Fibroblast of lung (primary cell): ENCODE measurements around the gene HIBADH. TPM values are rescaled to one million over a fixed set of nuclear protein-coding genes. Genes with fewer than 3 reads are reported as not detected.

Experiments
- DNase-seq, 2 donors: peaks; one replicate each; pipeline versions ENCODE4 v3.0.0 to v3.0.0-alpha.2; 2010; ENCODE audit warnings: low read depth in 2 of 2
- H2AFZ ChIP-seq: 2 replicates; pipeline ENCODE4 v1.5.1; 2012; ENCODE audit warnings: low read length, control low read depth, inconsistent platforms
- H3K27ac ChIP-seq: 2 replicates; pipeline ENCODE4 v1.5.1; 2011; ENCODE audit warnings: low read length, control low read depth; ENCODE audit not compliant: insufficient read depth
- H3K27me3 ChIP-seq: 2 replicates; pipeline ENCODE4 v1.5.1; 2011; ENCODE audit warnings: mild to moderate bottlenecking, low read length; ENCODE audit not compliant: control insufficient read depth, insufficient read depth
- H3K36me3 ChIP-seq: 2 replicates; pipeline ENCODE4 v1.5.1; 2011; ENCODE audit warnings: low read length; ENCODE audit not compliant: control insufficient read depth, insufficient read depth
- H3K4me1 ChIP-seq: 2 replicates; pipeline ENCODE4 v1.5.1; 2011; ENCODE audit warnings: low read length; ENCODE audit not compliant: control insufficient read depth, insufficient read depth; ENCODE audit errors: extremely low read depth
- H3K4me2 ChIP-seq: 2 replicates; pipeline ENCODE4 v1.5.1; 2011; ENCODE audit warnings: low read length, control low read depth; ENCODE audit not compliant: insufficient read depth; ENCODE audit errors: extremely low read depth
- H3K4me3 ChIP-seq, 4 experiments: fragments of 200-600 bp in 1 of 4; sonication (generic) in 1 of 4; replicated peaks in 1 of 4; 2 replicates each; pipeline ENCODE4 v1.5.1; 2011 to 2016; ENCODE audit warnings: low read length in 4 of 4, low read depth in 3 of 4, mild to moderate bottlenecking in 3 of 4, control low read depth in 2 of 4, inconsistent platforms in 1 of 4, mixed read lengths in 1 of 4; ENCODE audit not compliant: insufficient read depth in 1 of 4; ENCODE audit errors: control extremely low read depth in 1 of 4
- H3K79me2 ChIP-seq: 2 replicates; pipeline ENCODE4 v1.5.1; 2012; ENCODE audit warnings: mild to moderate bottlenecking, low read length, inconsistent platforms; ENCODE audit not compliant: control insufficient read depth, insufficient read depth
- H3K9ac ChIP-seq: 2 replicates; pipeline ENCODE4 v1.5.1; 2011; ENCODE audit warnings: mild to moderate bottlenecking, low read length, control low read depth; ENCODE audit not compliant: insufficient read depth
- H3K9me3 ChIP-seq: 2 replicates; pipeline ENCODE4 v1.5.1; 2012; ENCODE audit warnings: low read depth, low read length; ENCODE audit not compliant: control insufficient read depth, insufficient read depth
- H4K20me1 ChIP-seq: 2 replicates; pipeline ENCODE4 v1.5.1; 2011; ENCODE audit warnings: low read length; ENCODE audit not compliant: control insufficient read depth, insufficient read depth; ENCODE audit errors: extremely low read depth
- EZH2 ChIP-seq: IDR thresholded peaks from 2 replicates; pipeline ENCODE4 v1.5.1; 2012; ENCODE audit warnings: low read length, control low read depth, mild to moderate bottlenecking; ENCODE audit errors: missing control alignments
- polyA plus RNA-seq, 2 donors: library from polyadenylated mRNA; depleted of rRNA in 1 of 2; stranded (reverse) in 1 of 2; unstranded in 1 of 2; fragments of >200 nt; gene quantifications; 2 replicates each; pipeline ENCODE4 v1.2.1, GENCODE V29; 2011 to 2012; ENCODE audit warnings: missing spikeins in 1 of 2
- total RNA-seq: library from RNA; depleted of rRNA; stranded (reverse); fragments of >200 nt; gene quantifications from 2 replicates; pipeline ENCODE4 v1.2.1, GENCODE V29; 2014
- TF ChIP-seq, protein P1 (sequence below), 2 donors: IDR thresholded peaks in 1 of 2; conservative IDR thresholded peaks in 1 of 2; 1 replicate in 1 of 2; 2 replicates in 1 of 2; pipeline ENCODE4 v1.5.1; 2011 to 2012; ENCODE audit warnings: low read length in 2 of 2, control low read depth in 1 of 2, inconsistent platforms in 1 of 2, low read depth in 1 of 2, mild to moderate bottlenecking in 1 of 2

The HIBADH gene
- total and polyA plus RNA-seq, 2 donors (not counting 1 experiment from before 2014, with no cell fraction given): 88.7 to 96.0 TPM

DNA sequence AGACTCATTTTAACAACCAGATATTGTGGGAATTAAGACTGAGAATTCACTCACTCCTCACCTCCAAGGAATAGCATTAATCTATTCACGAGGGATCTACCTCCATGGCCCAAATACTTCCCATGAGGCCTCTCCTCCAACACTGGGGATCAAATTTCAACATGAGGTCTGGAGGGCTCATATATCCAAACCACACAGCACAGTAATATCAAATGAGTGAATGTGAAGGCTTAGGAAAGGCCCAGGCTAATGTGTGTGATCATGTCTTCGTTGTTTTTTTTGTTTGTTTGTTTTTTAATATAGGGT, 46.5 kb downstream of the HIBADH start:
- Histone ChIP-seq H3K4me3 (no peak overlapping the region), H2AFZ (no peak overlapping the region), H3K9ac (no peak overlapping the region), H3K4me2 (no peak overlapping the region), H3K27ac (no peak overlapping the region), H3K36me3 (no peaks in the 10 kb centered on the region), H3K4me1 (peaks cover under 1% of the 10 kb centered on the region), H3K27me3 (no peaks in the 10 kb centered on the region), H3K79me2 (no peaks in the 10 kb centered on the region), H3K9me3 (no peaks in the 10 kb centered on the region), H4K20me1 (no peaks in the 10 kb centered on the region)
- DNase-seq: no peak
- no peak for TF ChIP-seq EZH2
- TF ChIP-seq, protein P1, sequence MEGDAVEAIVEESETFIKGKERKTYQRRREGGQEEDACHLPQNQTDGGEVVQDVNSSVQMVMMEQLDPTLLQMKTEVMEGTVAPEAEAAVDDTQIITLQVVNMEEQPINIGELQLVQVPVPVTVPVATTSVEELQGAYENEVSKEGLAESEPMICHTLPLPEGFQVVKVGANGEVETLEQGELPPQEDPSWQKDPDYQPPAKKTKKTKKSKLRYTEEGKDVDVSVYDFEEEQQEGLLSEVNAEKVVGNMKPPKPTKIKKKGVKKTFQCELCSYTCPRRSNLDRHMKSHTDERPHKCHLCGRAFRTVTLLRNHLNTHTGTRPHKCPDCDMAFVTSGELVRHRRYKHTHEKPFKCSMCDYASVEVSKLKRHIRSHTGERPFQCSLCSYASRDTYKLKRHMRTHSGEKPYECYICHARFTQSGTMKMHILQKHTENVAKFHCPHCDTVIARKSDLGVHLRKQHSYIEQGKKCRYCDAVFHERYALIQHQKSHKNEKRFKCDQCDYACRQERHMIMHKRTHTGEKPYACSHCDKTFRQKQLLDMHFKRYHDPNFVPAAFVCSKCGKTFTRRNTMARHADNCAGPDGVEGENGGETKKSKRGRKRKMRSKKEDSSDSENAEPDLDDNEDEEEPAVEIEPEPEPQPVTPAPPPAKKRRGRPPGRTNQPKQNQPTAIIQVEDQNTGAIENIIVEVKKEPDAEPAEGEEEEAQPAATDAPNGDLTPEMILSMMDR (conservative IDR thresholded peaks at IDR 0.05 in 1 of 2, IDR thresholded peaks at IDR 0.05 in 1 of 2; ENCODE audit: low read depth in 1 of 2, low read length in 2 of 2): no peak

DNA sequence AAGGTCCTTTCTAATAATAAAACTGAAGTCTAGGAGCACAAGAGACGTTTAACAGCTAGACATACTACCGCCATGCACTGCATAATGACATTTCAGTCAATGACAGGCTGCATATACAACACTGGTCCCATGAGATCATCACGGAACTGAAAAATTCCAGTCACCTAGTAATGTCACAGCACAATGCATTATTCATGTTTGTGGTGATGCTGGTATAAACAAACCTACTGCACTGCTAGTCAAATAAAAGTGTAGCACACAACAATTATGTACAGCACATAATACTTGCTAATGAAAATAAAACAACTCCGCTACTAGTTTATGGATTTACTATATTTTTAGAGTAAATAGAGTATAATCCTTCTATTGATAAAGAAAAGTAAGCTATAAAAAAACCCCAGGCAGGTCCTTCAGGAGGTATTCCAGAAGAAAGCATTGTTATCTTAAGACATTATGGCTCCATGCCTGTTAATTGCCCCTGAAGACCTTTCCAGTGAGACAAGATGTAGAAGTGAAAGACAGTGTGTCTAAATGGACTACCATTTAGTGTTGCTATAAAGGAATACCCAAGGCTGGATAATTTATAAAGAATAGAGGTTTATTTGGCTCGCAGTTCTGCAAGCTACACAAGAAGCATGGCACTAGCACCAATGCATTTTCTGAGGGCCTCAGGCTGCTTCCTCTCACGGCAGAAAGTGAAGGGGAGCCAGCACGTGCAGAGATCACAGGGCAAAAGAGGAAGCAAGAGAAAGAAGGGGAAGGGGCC, 47.1 kb downstream of the HIBADH start:
- TF ChIP-seq EZH2: no peak
- TF ChIP-seq, protein P1 (conservative IDR thresholded peaks at IDR 0.05 in 1 of 2, IDR thresholded peaks at IDR 0.05 in 1 of 2; ENCODE audit: low read depth in 1 of 2, low read length in 2 of 2): no peak
- no peak overlapping the region for H3K27ac ChIP-seq
- H4K20me1 ChIP-seq: no peaks in the 10 kb centered on the region
- no peaks in the 10 kb centered on the region for H3K9me3 ChIP-seq
- no peak overlapping the region for H2AFZ ChIP-seq
- H3K79me2 ChIP-seq: no peaks in the 10 kb centered on the region
- no peak overlapping the region for H3K9ac ChIP-seq
- no peak overlapping the region for H3K4me3 ChIP-seq
- no peaks in the 10 kb centered on the region for H3K36me3 ChIP-seq
- no peak for DNase-seq
- H3K27me3 ChIP-seq: no peaks in the 10 kb centered on the region
- H3K4me1 ChIP-seq: peaks cover 2% of the 10 kb centered on the region
- H3K4me2 ChIP-seq: no peak overlapping the region

DNA sequence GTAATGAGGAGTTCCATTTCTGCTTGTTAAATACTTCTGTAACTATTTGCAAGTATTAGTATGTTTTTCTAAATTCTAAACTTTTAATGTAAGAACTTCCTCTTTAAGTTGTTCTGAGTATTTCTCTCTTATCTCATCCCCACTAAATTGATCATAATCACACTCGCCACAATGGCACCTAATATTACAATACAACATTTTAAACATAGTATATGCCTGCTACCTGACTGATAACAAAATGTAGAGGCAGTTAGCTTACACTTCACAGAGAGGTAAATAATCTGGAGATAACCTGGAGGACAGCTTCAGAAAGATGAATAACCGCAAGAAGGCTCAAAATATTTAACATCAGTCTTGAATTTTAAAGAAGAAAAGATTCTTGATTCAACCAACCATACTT, 48.6 kb downstream of the HIBADH start:
- Histone ChIP-seq H3K4me1 (peaks cover 2% of the 10 kb centered on the region), H3K4me3 (no peak overlapping the region), H3K9ac (no peak overlapping the region), H4K20me1 (no peaks in the 10 kb centered on the region), H3K27me3 (no peaks in the 10 kb centered on the region), H3K4me2 (no peak overlapping the region), H3K79me2 (no peaks in the 10 kb centered on the region), H3K27ac (no peak overlapping the region), H3K9me3 (no peaks in the 10 kb centered on the region), H2AFZ (no peak overlapping the region), H3K36me3 (no peaks in the 10 kb centered on the region)
- DNase-seq: no peak
- TF ChIP-seq, protein P1 (conservative IDR thresholded peaks at IDR 0.05 in 1 of 2, IDR thresholded peaks at IDR 0.05 in 1 of 2; ENCODE audit: low read depth in 1 of 2, low read length in 2 of 2): no peak
- no peak for TF ChIP-seq EZH2
